WTC11 (cell line): Measurements from ENCODE around the gene DPP7. TPM values are rescaled to one million over a fixed set of nuclear protein-coding genes. Genes with fewer than 3 reads are reported as not detected.

Experiments used
- ATAC-seq: fragments of 200-7000 bp; cut with Tn5 transposase; 2 replicates; pipeline ENCODE4 v1.10.0; 2021; ENCODE audit warnings: mild to moderate bottlenecking, moderate library complexity
- CTCF ChIA-PET: fragments of 300-600 bp; sonication (Branson Sonifier 250); formaldehyde crosslinking; loops from one replicate; lab custom pipeline; 2021; ENCODE audit warnings: antibody characterized with exemption; lab: Charles Lee
- POLR2A ChIA-PET: fragments of 350-600 bp; sonication (Branson Sonifier 250); formaldehyde crosslinking; loops from one replicate; lab custom pipeline; 2021; ENCODE audit warnings: antibody characterized with exemption; lab: Charles Lee
- DNase-seq: peaks from one replicate; pipeline ENCODE4 v3.0.0; 2021; ENCODE audit warnings: low spot score
- H3K27ac Mint-ChIP-seq: 2 replicates; pipeline ENCODE4 v1.8.0; 2021; ENCODE audit warnings: mixed read lengths
- H3K27me3 Mint-ChIP-seq: 2 replicates; pipeline ENCODE4 v1.8.0; 2021; ENCODE audit warnings: low read depth, mild to moderate bottlenecking, moderate library complexity, mixed read lengths
- H3K36me3 Mint-ChIP-seq: 2 replicates; pipeline ENCODE4 v1.8.0; 2021; ENCODE audit warnings: mixed read lengths
- H3K4me1 Mint-ChIP-seq: 2 replicates; pipeline ENCODE4 v1.8.0; 2022; ENCODE audit warnings: mixed read lengths
- H3K4me3 Mint-ChIP-seq: 2 replicates; pipeline ENCODE4 v1.8.0; 2021; ENCODE audit warnings: mild to moderate bottlenecking, moderate library complexity, mixed read lengths
- H3K9me3 Mint-ChIP-seq: 2 replicates; pipeline ENCODE4 v1.8.0; 2021; ENCODE audit warnings: mixed read lengths
- ELF4 ChIP-seq: sonication (generic); formaldehyde crosslinking; IDR thresholded peaks from 2 replicates; pipeline ENCODE4 v1.8.1; 2022; ENCODE audit warnings: low read depth, mild to moderate bottlenecking, moderate library complexity, missing genetic modification reagents
- GABPB1 ChIP-seq: sonication (generic); formaldehyde crosslinking; IDR thresholded peaks from 2 replicates; pipeline ENCODE4 v1.8.1; 2023; ENCODE audit warnings: mild to moderate bottlenecking, missing genetic modification reagents
- GTF2I ChIP-seq: fragments of 250-450 bp; sonication (Bioruptor Pico); conservative IDR thresholded peaks from 2 replicates; pipeline ENCODE4 v1.4.0; 2021; ENCODE audit warnings: mild to moderate bottlenecking
- NR3C1 ChIP-seq: sonication (generic); formaldehyde crosslinking; conservative IDR thresholded peaks from 2 replicates; pipeline ENCODE4 v1.8.1; 2023; ENCODE audit warnings: low read depth, mild to moderate bottlenecking, missing genetic modification reagents
- total RNA-seq: library from RNA; stranded (reverse); gene quantifications from 3 replicates; pipeline ENCODE4 v1.2.3, GENCODE V29; 2021
- TF ChIP-seq, protein P1 (sequence below): sonication (generic); formaldehyde crosslinking; IDR thresholded peaks from 2 replicates; pipeline ENCODE4 v1.8.0; 2023; ENCODE audit warnings: missing genetic modification reagents
- TF ChIP-seq, protein P2 (sequence below): sonication (generic); formaldehyde crosslinking; IDR thresholded peaks from 2 replicates; pipeline ENCODE4 v1.8.0; 2022; ENCODE audit warnings: missing genetic modification reagents
- TF ChIP-seq, protein P3 (sequence below): sonication (generic); formaldehyde crosslinking; IDR thresholded peaks from 2 replicates; pipeline ENCODE4 v1.8.1; 2023; ENCODE audit warnings: mild to moderate bottlenecking, missing genetic modification reagents, borderline replicate concordance
- TF ChIP-seq, protein P4 (sequence below): sonication (generic); formaldehyde crosslinking; IDR thresholded peaks from 2 replicates; pipeline ENCODE4 v1.8.1; 2022; ENCODE audit warnings: mild to moderate bottlenecking, missing genetic modification reagents, moderate library complexity, borderline replicate concordance
- TF ChIP-seq, protein P5 (sequence below): sonication (generic); formaldehyde crosslinking; IDR thresholded peaks from 2 replicates; pipeline ENCODE4 v1.8.1; 2023; ENCODE audit warnings: mild to moderate bottlenecking, missing genetic modification reagents, moderate library complexity
- TF ChIP-seq, protein P6 (sequence below): fragments of 250-450 bp; sonication (Bioruptor Pico); IDR thresholded peaks from 2 replicates; pipeline ENCODE4 v1.9.0; 2021; ENCODE audit warnings: moderate library complexity, mild to moderate bottlenecking, inconsistent platforms, borderline replicate concordance

The DPP7 gene
- total RNA-seq, 1 experiment from 2014 or later, result 38.9 TPM

DNA sequence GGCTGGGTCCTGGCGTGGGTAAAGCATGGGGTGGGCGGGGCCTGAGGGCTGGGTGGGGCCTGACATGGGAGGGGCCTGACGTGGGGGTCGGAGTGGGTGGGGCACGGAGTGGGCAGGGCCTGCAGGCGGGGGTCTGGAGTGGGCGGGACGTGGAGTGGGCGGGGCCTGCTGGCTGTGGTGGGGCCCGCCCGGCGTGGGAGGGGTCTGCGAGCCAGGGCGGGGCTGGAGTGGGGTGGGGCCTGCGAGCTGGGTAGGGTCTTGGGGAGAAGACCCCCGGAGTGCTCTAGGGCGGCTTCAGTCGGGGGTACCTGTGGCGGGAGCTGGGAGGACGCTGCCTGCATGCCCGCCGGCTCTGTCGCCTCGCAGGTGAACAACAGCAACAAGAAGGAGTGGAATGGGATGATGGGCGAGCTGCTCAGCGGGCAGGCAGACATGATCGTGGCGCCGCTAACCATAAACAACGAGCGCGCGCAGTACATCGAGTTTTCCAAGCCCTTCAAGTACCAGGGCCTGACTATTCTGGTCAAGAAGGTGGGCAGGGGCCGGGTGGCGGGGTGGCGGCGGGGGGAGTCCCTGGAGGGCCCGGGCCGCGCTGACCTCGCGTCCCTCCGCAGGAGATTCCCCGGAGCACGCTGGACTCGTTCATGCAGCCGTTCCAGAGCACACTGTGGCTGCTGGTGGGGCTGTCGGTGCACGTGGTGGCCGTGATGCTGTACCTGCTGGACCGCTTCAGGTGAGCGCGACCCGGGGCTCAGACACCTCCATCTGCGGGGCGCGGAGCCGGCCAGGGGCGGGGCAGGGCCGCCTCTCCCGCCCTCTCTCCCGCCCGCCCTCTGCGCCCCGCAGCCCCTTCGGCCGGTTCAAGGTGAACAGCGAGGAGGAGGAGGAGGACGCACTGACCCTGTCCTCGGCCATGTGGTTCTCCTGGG lies 47.3 kb upstream of the DPP7 start:
- CTCF ChIA-PET, result interaction anchor here (0.6 to 3.7 kb wide), 16 partner anchors 12 to 520 kb away, joined by 3 to 40 read pairs (median 4); partner anchors contain the start of genes NPDC1, RNF208, RNF224 and SSNA1
- peak; percentile 73 for DNase-seq

DNA sequence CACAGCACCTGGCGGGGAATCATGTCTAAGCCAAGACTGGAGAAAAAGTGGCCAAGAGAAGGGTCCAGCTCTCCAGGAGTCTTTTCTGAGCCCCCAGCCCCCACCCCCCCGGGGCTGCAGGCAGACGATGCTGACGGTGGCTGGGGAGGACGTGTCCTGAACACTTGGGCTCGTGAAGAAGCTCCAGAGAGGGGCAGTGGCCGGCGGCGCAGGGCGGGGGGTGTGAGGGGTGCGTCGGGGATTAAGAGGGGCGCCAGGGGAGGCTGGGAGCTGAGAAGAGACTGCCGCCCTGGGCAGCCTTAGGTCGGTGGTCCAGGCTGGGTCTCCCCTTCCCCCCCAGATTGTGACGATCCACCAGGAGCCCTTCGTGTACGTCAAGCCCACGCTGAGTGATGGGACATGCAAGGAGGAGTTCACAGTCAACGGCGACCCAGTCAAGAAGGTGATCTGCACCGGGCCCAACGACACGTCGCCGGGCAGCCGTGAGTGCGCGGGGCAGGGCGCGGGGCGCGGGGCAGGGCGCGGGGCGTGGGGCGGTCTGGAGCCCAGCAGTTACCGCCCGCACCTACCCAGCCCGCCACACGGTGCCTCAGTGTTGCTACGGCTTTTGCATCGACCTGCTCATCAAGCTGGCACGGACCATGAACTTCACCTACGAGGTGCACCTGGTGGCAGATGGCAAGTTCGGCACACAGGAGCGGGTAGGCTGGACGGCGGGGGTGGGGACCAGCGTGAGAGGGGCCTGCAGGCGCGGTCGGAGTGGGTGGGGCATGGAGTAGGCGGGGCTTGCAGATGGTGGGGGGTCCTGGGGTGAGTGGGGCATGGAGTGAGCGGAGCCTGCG lies 46.4 kb upstream of the DPP7 start:
- POLR2A ChIA-PET, result interaction anchor here (1.0 kb wide), 1 partner anchor 93 kb away, joined by 3 read pairs; no protein-coding TSS in a partner anchor
- no peak for DNase-seq
- no peak overlapping the region for H3K27ac Mint-ChIP-seq
- peaks cover 84% of the 10 kb centered on the region for H3K27me3 Mint-ChIP-seq
- no peaks in the 10 kb centered on the region for H3K4me1 Mint-ChIP-seq
- CTCF ChIA-PET, result interaction anchor here (0.5 to 3.7 kb wide), 6 partner anchors 9 to 80 kb away, joined by 3 to 40 read pairs (median 6); partner anchors contain the start of gene TUBB4B
- ATAC-seq, result peak; percentile 14
- TF ChIP-seq, protein P1, sequence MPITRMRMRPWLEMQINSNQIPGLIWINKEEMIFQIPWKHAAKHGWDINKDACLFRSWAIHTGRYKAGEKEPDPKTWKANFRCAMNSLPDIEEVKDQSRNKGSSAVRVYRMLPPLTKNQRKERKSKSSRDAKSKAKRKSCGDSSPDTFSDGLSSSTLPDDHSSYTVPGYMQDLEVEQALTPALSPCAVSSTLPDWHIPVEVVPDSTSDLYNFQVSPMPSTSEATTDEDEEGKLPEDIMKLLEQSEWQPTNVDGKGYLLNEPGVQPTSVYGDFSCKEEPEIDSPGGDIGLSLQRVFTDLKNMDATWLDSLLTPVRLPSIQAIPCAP (CRISPR knock-in tag), result no peak
- TF ChIP-seq NR3C1 (no peak), GTF2I (CRISPR knock-in tag) (no peak)
- TF ChIP-seq, protein P2, sequence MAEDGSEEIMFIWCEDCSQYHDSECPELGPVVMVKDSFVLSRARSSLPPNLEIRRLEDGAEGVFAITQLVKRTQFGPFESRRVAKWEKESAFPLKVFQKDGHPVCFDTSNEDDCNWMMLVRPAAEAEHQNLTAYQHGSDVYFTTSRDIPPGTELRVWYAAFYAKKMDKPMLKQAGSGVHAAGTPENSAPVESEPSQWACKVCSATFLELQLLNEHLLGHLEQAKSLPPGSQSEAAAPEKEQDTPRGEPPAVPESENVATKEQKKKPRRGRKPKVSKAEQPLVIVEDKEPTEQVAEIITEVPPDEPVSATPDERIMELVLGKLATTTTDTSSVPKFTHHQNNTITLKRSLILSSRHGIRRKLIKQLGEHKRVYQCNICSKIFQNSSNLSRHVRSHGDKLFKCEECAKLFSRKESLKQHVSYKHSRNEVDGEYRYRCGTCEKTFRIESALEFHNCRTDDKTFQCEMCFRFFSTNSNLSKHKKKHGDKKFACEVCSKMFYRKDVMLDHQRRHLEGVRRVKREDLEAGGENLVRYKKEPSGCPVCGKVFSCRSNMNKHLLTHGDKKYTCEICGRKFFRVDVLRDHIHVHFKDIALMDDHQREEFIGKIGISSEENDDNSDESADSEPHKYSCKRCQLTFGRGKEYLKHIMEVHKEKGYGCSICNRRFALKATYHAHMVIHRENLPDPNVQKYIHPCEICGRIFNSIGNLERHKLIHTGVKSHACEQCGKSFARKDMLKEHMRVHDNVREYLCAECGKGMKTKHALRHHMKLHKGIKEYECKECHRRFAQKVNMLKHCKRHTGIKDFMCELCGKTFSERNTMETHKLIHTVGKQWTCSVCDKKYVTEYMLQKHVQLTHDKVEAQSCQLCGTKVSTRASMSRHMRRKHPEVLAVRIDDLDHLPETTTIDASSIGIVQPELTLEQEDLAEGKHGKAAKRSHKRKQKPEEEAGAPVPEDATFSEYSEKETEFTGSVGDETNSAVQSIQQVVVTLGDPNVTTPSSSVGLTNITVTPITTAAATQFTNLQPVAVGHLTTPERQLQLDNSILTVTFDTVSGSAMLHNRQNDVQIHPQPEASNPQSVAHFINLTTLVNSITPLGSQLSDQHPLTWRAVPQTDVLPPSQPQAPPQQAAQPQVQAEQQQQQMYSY (CRISPR knock-in tag), result no peak
- TF ChIP-seq, protein P3, sequence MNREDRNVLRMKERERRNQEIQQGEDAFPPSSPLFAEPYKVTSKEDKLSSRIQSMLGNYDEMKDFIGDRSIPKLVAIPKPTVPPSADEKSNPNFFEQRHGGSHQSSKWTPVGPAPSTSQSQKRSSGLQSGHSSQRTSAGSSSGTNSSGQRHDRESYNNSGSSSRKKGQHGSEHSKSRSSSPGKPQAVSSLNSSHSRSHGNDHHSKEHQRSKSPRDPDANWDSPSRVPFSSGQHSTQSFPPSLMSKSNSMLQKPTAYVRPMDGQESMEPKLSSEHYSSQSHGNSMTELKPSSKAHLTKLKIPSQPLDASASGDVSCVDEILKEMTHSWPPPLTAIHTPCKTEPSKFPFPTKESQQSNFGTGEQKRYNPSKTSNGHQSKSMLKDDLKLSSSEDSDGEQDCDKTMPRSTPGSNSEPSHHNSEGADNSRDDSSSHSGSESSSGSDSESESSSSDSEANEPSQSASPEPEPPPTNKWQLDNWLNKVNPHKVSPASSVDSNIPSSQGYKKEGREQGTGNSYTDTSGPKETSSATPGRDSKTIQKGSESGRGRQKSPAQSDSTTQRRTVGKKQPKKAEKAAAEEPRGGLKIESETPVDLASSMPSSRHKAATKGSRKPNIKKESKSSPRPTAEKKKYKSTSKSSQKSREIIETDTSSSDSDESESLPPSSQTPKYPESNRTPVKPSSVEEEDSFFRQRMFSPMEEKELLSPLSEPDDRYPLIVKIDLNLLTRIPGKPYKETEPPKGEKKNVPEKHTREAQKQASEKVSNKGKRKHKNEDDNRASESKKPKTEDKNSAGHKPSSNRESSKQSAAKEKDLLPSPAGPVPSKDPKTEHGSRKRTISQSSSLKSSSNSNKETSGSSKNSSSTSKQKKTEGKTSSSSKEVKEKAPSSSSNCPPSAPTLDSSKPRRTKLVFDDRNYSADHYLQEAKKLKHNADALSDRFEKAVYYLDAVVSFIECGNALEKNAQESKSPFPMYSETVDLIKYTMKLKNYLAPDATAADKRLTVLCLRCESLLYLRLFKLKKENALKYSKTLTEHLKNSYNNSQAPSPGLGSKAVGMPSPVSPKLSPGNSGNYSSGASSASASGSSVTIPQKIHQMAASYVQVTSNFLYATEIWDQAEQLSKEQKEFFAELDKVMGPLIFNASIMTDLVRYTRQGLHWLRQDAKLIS (CRISPR knock-in tag), result no peak
- TF ChIP-seq, protein P4, sequence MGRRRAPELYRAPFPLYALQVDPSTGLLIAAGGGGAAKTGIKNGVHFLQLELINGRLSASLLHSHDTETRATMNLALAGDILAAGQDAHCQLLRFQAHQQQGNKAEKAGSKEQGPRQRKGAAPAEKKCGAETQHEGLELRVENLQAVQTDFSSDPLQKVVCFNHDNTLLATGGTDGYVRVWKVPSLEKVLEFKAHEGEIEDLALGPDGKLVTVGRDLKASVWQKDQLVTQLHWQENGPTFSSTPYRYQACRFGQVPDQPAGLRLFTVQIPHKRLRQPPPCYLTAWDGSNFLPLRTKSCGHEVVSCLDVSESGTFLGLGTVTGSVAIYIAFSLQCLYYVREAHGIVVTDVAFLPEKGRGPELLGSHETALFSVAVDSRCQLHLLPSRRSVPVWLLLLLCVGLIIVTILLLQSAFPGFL (CRISPR knock-in tag), result no peak
- H3K9me3 Mint-ChIP-seq, result no peaks in the 10 kb centered on the region
- no peaks in the 10 kb centered on the region for H3K36me3 Mint-ChIP-seq
- H3K4me3 Mint-ChIP-seq, result peak overlapping the region; percentile 16; the same call in 1 of the 2 replicates

More for the DNA sequence above, 47.3 kb upstream of the DPP7 start:
- H3K4me1 Mint-ChIP-seq, result no peaks in the 10 kb centered on the region
- no peaks in the 10 kb centered on the region for H3K36me3 Mint-ChIP-seq
- peaks cover 84% of the 10 kb centered on the region for H3K27me3 Mint-ChIP-seq
- no peaks in the 10 kb centered on the region for H3K9me3 Mint-ChIP-seq
- no peak overlapping the region for H3K27ac Mint-ChIP-seq
- ATAC-seq, result peak; percentile 30
- peak overlapping the region; percentile 68 for H3K4me3 Mint-ChIP-seq
- TF ChIP-seq, protein P5, sequence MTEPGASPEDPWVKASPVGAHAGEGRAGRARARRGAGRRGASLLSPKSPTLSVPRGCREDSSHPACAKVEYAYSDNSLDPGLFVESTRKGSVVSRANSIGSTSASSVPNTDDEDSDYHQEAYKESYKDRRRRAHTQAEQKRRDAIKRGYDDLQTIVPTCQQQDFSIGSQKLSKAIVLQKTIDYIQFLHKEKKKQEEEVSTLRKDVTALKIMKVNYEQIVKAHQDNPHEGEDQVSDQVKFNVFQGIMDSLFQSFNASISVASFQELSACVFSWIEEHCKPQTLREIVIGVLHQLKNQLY (CRISPR knock-in tag), result no peak
- TF ChIP-seq ELF4 (CRISPR knock-in tag) (no peak), GABPB1 (no peak)
- TF ChIP-seq, protein P6, sequence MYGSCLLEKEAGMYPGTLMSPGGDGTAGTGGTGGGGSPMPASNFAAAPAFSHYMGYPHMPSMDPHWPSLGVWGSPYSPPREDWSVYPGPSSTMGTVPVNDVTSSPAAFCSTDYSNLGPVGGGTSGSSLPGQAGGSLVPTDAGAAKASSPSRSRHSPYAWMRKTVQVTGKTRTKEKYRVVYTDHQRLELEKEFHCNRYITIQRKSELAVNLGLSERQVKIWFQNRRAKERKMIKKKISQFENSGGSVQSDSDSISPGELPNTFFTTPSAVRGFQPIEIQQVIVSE (CRISPR knock-in tag), result no peak
- POLR2A ChIA-PET, result interaction anchor here (1.0 to 1.4 kb wide), 2 partner anchors 13 to 94 kb away, joined by 3 to 6 read pairs; no protein-coding TSS in a partner anchor
